MM.1S (cell line): ENCODE results near the gene CCDC194.
"Not testable (repeated sequence)": the region's sequence is repeated elsewhere in the genome, so short reads cannot be mapped to it uniquely, and the experiment has no call there.

Source experiments
- CTCF ChIP-seq: fragments of 300-600 bp; sonication (generic); IDR thresholded peaks from 2 replicates; pipeline ENCODE4 v1.5.1; 2016; ENCODE audit warnings: antibody characterized with exemption, low read length, mixed read lengths
- EZH2phosphoT487 ChIP-seq: fragments of 300-600 bp; sonication (generic); IDR thresholded peaks from 2 replicates; pipeline ENCODE4 v1.6.1; 2018; ENCODE audit warnings: antibody characterized with exemption, low read length

- not testable (repeated sequence) for TF ChIP-seq CTCF, EZH2phosphoT487
Observed at GRCh38 chr19:17363852-17364605, 30.0 kb downstream of the CCDC194 start.
